HPDE6-E6E7 (cell line): Measurements from ENCODE around the gene COLEC11.
"Not testable (repeated sequence)": the region's sequence is repeated elsewhere in the genome, so short reads cannot be mapped to it uniquely, and the experiment has no call there.

ENCODE experiments used
- DNase-seq: peaks from one replicate; pipeline ENCODE4 v3.0.0; 2011; ENCODE audit warnings: missing footprints; ENCODE audit errors: extremely low spot score

The COLEC11 gene

DNA sequence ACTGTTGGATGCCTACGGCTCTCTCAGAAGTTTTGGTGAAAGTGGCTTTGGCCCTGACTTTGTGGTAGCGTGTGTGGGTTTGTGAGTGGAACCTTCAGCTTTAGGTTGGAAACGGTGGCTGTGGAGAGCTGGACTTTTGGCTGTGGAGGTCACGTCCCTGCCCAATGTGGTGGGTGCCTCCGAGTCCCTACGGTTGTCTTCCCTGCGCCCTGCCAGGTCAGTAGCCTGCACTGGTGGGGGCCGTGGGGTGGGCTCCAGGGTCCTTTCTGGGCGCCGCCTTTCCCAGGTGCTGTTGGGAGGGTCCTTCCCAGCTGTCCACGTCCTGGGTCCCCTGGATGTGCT lies 11.1 kb downstream of the COLEC11 start:
- DNase-seq, result no peak

- DNase-seq, result no peak
These were observed 11.7 kb downstream of the COLEC11 start for GRCh38 chr2:3606370-3607201.

- no peak for DNase-seq
These were observed 13.7 kb downstream of the COLEC11 start for GRCh38 chr2:3608373-3609278.

GRCh38 chr2:3609279-3609673 lies 14.4 kb downstream of the COLEC11 start:
- DNase-seq, result not testable (repeated sequence)

- no peak for DNase-seq
These were observed 15.5 kb downstream of the COLEC11 start for GRCh38 chr2:3610415-3610814.

DNA sequence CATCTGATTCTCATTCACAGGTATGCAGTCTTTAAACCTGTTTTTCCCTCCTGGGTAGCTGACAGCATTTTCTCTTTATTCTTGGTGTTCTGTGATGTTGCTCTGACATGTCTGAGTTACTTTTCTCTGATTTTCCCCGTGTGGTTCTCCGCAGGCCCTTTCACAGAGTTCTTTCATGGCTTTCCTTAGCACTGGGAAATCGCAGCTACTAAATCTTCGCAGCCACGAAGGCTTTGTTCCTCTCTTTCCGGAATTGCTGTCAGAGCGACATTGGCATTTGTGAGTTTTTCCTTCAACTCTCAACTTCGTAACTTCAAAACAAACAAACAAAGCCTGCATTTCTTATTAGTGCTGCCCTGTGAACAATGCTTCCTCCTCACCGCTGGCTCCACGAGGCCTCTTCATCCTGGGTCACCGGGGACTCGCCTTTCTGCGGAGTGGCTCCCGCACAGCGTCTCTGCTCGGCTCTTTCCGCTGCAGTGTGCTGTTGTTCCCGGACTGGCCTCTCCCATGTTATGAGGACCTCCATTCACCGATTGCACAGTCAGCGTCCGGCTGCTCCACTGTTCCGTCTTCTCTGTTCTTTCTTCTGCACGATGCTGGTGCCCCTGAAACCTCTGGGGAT lies 16.1 kb downstream of the COLEC11 start:
- DNase-seq, result no peak

DNA sequence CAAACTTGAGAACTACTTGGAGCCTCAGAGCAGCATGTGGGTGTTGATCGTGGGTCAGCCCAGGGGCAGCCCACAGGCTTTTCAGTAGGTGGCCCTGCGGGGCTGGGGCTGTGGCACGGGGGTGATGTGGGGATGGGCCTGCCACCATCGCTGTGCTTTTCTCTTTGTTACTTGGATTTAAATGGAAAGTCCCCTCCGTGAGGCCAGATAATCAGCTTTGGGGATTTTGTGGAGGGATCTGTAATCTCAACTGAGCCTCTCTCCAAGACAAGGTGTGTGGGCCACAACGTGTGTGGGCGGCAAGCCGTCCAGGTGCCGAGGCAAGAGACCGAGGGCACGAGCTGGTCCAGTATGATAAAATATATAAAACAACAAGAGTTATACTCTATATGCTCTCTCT lies 16.7 kb downstream of the COLEC11 start:
- no peak for DNase-seq

GRCh38 chr2:3612639-3613523 lies 18.0 kb downstream of the COLEC11 start:
- no peak for DNase-seq

- no peak for DNase-seq
These were observed 18.6 kb downstream of the COLEC11 start for GRCh38 chr2:3613524-3613905.

- not testable (repeated sequence) for DNase-seq
These were observed 19.8 kb downstream of the COLEC11 start for GRCh38 chr2:3614743-3615142.

DNA sequence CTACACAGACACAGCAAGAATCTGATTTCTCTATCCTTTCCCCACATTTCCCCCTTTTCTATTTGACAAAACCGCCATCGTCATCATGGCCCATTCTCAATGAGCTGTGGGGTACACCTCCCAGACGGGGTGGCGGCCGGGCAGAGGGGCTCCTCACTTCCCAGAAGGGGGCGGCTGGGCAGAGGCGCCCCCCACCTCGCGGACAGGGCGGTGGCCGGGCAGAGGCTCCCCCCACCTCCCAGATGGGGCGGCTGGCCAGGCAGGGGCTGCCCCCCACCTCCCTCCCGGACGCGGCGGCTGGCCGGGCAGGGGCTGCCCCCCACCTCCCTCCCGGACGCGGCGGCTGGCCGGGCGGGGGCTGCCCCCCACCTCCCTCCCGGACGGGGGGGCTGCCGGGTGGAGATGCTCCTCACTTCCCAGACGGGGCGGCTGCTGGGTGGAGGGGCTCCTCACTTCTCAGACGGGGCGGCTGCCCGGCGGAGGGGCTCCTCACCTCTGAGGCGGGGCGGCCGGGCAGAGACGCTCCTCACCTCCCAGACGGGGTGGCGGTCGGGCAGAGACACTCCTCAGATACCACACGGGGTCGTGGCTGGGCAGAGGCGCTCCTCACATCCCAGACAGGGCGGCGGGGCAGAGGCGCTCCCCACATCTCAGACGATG lies 20.8 kb downstream of the COLEC11 start:
- not testable (repeated sequence) for DNase-seq

- not testable (repeated sequence) for DNase-seq
These were observed 21.7 kb downstream of the COLEC11 start for GRCh38 chr2:3616435-3617197.

DNA sequence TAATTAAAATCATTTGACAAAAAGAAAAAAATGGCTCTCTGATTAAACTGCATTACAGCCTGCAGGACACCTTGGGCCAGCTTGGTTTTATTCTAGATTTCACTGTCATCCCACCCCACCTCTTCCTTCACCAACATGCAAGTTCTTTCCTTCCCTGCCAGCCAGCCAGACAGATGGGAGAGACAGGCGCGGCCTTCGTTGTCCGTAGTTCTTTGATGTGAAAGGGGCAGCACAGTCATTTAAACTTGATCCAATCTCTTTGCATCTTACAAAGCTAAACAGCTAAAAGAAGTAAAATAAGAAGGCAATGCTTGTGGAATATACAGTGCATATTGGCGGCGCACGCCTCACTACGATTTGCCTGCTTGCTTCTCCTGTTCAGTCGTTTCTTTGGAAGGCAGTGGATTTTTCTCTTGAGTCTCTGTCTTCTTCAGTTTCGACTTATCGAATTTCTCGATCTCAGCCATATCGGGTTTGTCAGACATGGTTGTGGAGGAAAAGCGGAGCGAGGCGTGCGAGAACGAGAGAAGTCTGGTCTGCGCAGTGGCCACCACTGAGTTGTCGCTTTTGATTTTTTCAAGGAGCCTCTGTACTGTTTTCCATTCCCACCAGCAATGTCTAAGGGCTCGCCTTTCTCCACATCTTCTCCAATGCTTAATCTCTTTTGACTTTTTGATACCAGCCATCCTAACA lies 22.4 kb downstream of the COLEC11 start:
- DNase-seq, result no peak

DNA sequence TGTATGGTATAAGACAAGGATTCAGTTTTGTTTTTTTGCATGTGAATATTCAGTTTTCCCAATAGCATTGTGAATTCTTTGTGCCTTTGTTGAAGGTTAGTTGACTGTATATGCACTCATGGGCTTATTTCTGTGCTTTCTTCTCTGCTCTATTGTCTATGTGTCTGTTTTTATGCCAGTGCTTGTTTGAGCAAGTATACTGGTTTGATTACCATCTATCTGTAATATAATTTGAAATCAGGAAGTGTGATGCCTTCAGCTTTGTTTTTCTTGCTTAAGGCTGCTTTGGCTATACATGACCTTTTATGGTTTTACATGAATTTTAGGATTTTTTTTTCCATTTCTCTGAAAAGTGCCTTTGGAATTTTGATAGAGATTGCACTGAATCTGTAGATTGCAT lies 23.5 kb downstream of the COLEC11 start:
- no peak for DNase-seq

DNA sequence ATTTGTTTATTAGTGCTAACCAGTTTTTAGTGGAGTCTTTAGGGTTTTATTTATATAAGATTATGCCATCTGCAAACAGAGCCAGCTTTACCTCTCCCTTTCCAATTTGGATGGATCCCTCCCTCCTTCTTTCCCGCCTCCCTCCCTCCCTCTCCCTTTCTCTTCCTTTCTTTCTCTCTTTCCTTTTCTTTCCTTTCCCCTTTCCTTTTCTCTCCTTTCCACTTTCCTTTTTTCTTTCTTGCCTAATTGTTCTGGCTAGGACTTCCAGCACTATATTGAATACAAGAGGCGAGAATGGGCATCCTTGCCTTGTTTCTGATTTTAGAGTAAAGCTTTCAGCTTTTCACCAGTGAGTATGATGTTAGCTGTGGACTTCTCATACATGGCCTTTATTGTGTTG lies 24.1 kb downstream of the COLEC11 start:
- no peak for DNase-seq

GRCh38 chr2:3619661-3620060 lies 24.7 kb downstream of the COLEC11 start:
- not testable (repeated sequence) for DNase-seq

DNA sequence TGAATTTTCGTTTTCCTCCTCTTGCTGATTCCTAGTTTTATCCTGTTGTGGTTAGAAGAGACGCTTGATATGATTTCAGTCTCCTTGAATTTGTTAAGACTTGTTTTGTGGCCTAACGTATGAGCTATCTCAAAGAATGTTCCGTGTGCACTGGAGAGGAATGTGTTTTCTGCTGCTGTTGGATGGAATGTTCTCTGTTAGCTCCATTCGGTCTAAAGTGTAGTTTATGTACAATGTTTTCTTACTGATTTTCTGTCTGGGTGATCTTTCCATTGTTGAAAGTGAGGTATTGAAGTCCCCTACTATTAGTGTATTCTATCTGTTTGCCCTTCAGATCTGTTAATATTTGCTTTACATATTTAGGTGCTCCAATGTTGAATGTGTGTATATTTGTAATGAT lies 25.9 kb downstream of the COLEC11 start:
- peak; percentile 53 for DNase-seq

DNA sequence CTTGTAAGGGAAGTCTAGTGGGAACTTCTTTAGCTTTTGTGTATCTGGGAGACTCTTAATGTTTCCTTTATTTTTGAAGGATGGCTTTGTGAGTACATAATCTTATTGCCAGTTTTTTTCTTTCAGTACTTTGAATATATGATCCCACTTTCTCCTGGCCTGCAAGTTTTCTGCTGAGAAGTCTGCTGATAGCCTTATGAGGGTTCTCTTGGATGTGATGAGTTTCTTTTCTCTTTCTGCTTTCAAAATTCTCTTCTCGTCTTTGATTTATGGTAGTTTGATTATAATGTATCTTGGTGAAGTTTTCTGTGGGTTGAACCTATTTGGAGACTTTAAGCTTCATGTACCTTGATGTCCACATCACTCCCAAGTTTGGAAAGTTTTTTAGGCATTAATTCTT lies 28.1 kb downstream of the COLEC11 start:
- DNase-seq, result no peak

DNA sequence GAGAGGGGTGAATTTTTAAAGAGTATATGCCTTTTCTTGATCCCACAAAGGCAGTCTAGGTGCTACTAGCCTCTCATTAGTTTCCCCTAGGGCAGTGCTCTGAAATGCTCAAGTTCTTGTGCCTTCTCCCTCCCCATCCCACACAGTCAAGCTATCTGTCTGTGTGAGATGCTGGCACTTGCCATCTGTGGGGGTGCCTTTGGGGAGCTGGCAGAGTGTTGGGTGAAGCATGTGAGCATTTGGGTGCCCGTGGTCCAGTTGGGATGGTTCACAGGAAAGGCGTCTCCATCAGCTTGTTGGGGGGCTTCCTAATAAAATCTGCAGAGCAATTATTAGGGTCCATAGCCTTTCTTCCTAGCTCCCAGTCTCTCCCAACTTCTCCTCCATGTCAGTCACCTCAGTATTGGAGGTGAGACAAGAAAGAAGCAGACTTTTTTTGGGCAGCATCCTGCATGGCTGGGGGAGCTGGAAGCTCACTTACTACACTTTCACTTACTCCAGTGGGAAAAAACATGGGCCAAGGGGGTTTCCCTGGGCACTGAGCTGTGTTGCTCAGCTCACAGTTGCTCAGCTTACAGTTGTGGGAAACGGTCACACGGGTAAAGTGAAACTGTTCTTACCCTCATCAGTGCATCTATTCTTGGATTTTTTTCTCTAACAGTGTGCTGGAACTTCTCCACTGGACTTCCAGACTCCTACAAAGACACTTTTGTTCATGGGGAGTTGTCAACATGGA lies 29.3 kb downstream of the COLEC11 start:
- DNase-seq, result no peak
